HTERT RPE-1 (cell line): Measurements from ENCODE around the gene PARP1.
"Not testable (repeated sequence)": the region's sequence is repeated elsewhere in the genome, so short reads cannot be mapped to it uniquely, and the experiment has no call there.

Source experiments
- in situ Hi-C: fragments of 300-500 bp; cut with MboI; formaldehyde crosslinking; loops from 4 replicates; pipeline ENCODE4 v1.14.3; 2020; ENCODE audit warnings: low sequenced_read_pairs

PARP1 gene

GRCh38 chr1:226355016-226355415 lies 52.9 kb downstream of the PARP1 start:
- in situ Hi-C loops, result no loop called here

GRCh38 chr1:226353698-226354525 lies 54.0 kb downstream of the PARP1 start:
- in situ Hi-C loops, result no loop called here

- in situ Hi-C loops, result no loop called here
These were observed 56.2 kb downstream of the PARP1 start for GRCh38 chr1:226351709-226352108.

- in situ Hi-C loops, result no loop called here
These were observed 57.4 kb downstream of the PARP1 start for GRCh38 chr1:226350519-226350865.

- in situ Hi-C loops, result no loop called here
These were observed 57.9 kb downstream of the PARP1 start for GRCh38 chr1:226349801-226350518.

- in situ Hi-C loops, result no loop called here
These were observed 58.8 kb downstream of the PARP1 start for GRCh38 chr1:226349081-226349480.

- in situ Hi-C loops, result no loop called here
These were observed 63.2 kb downstream of the PARP1 start for GRCh38 chr1:226344441-226345259.

- in situ Hi-C loops, result no loop called here
These were observed 65.2 kb downstream of the PARP1 start for GRCh38 chr1:226342656-226343055.

GRCh38 chr1:226340111-226340510 lies 67.8 kb downstream of the PARP1 start:
- in situ Hi-C loops, result not testable (repeated sequence)

- in situ Hi-C loops, result no loop called here
These were observed 70.5 kb downstream of the PARP1 start for GRCh38 chr1:226337276-226337875.

GRCh38 chr1:226335661-226336060 lies 72.2 kb downstream of the PARP1 start:
- in situ Hi-C loops, result no loop called here

GRCh38 chr1:226332947-226333346 lies 74.9 kb downstream of the PARP1 start:
- in situ Hi-C loops, result no loop called here

- in situ Hi-C loops, result no loop called here
These were observed 78.7 kb downstream of the PARP1 start for GRCh38 chr1:226329237-226329636.

- in situ Hi-C loops, result no loop called here
These were observed 80.1 kb downstream of the PARP1 start for GRCh38 chr1:226327761-226328162.

GRCh38 chr1:226325178-226325577 lies 82.7 kb downstream of the PARP1 start:
- in situ Hi-C loops, result no loop called here

- in situ Hi-C loops, result no loop called here
These were observed 83.4 kb downstream of the PARP1 start for GRCh38 chr1:226324479-226324878.

GRCh38 chr1:226322986-226323385 lies 84.9 kb downstream of the PARP1 start:
- in situ Hi-C loops, result no loop called here

- in situ Hi-C loops, result no loop called here
These were observed 87.0 kb downstream of the PARP1 start for GRCh38 chr1:226320930-226321329.

GRCh38 chr1:226318471-226318870 lies 89.4 kb downstream of the PARP1 start:
- in situ Hi-C loops, result no loop called here

- in situ Hi-C loops, result no loop called here
These were observed 93.8 kb downstream of the PARP1 start for GRCh38 chr1:226314055-226314454.

GRCh38 chr1:226312065-226312464 lies 95.8 kb downstream of the PARP1 start:
- in situ Hi-C loops, result no loop called here
